OCI-LY3 (cell line): ENCODE results near the gene TRIM8.
A peak's percentile ranks its signal among the peaks of the same experiment; 100 is the strongest.

Experiments used
- H2AFZ ChIP-seq: fragments of 200-600, 300-600 bp; shearing (Covaris generic); 2 replicates; pipeline ENCODE4 v1.6.0; 2014; ENCODE audit warnings: antibody characterized with exemption, low read depth, low read length
- H3K27ac ChIP-seq: fragments of 200-600, 300-600 bp; sonication (generic); 2 replicates; pipeline ENCODE4 v1.5.1; 2014; ENCODE audit warnings: mild to moderate bottlenecking, low read length, moderate library complexity, mixed read lengths
- H3K27me3 ChIP-seq: fragments of 200-600, 300-600 bp; sonication (generic); 2 replicates; pipeline ENCODE4 v1.6.1; 2014; ENCODE audit warnings: low read depth, low read length, mixed read lengths
- H3K36me3 ChIP-seq: fragments of 200-600, 300-600 bp; sonication (generic); replicated peaks from 2 replicates; pipeline ENCODE3; 2014; ENCODE audit warnings: low read depth, low read length, mixed read lengths
- H3K4me1 ChIP-seq: fragments of 300-600, 200-600 bp; sonication (generic); 2 replicates; pipeline ENCODE4 v1.6.1; 2014; ENCODE audit warnings: low read length, mixed read lengths
- H3K4me2 ChIP-seq: fragments of 200-600, 300-600 bp; sonication (generic); 2 replicates; pipeline ENCODE4 v1.6.1; 2014; ENCODE audit warnings: low read length, mixed read lengths
- H3K4me3 ChIP-seq: fragments of 300-600, 200-600 bp; sonication (generic); 2 replicates; pipeline ENCODE4 v1.5.1; 2014; ENCODE audit warnings: antibody characterized with exemption, mild to moderate bottlenecking, low read length, moderate library complexity
- H3K79me2 ChIP-seq: fragments of 300-600, 200-600 bp; shearing (Covaris generic); 2 replicates; pipeline ENCODE4 v1.6.1; 2014; ENCODE audit warnings: mild to moderate bottlenecking, low read length, mixed read lengths
- H3K9ac ChIP-seq: fragments of 300-600, 200-600 bp; shearing (Covaris generic); 2 replicates; pipeline ENCODE4 v1.6.0; 2014; ENCODE audit warnings: mild to moderate bottlenecking, low read length, moderate library complexity
- H3K9me3 ChIP-seq: fragments of 200-600, 300-600 bp; shearing (Covaris generic); 2 replicates; pipeline ENCODE4 v1.6.1; 2014; ENCODE audit warnings: low read length, mixed read lengths; ENCODE audit not compliant: insufficient read depth
- H4K20me1 ChIP-seq: fragments of 200-600, 300-600 bp; sonication (generic); 2 replicates; pipeline ENCODE4 v1.6.1; 2016; ENCODE audit warnings: low read length, mixed read lengths; ENCODE audit not compliant: insufficient read depth
- EZH2phosphoT487 ChIP-seq: fragments of 200-600 bp; shearing (Covaris generic); IDR thresholded peaks from 2 replicates; pipeline ENCODE4 v1.6.1; 2018; ENCODE audit warnings: antibody characterized with exemption, mixed run types, low read depth
- TF ChIP-seq, protein P1 (sequence below): fragments of 200-600, 300-600 bp; sonication (generic); IDR thresholded peaks from 2 replicates; pipeline ENCODE4 v1.5.1; 2014; ENCODE audit warnings: antibody characterized with exemption, low read length, low read depth

TRIM8 gene

DNA sequence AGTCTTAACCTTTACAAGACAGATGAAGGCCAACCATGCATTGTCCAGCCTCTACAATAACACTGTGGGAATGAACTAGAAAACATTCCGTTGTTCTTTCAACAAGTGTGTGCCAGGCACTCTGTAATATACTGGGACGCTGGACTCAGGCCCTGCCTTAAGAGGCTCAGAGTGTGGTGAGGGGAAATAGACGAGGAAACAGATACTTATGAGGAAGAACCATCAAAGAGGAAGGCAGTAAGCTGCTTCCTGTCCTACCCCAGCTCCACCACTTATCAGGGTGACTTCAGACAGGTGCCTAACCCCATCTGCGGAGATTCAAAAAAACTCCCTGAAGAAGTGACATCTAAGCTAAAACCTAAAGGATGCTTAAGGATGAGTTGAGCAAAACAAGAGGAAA lies 8.9 kb upstream of the TRIM8 start:
- no peak overlapping the region for H3K4me2 ChIP-seq
- no peaks in the 10 kb centered on the region for H3K27me3 ChIP-seq
- TF ChIP-seq EZH2phosphoT487 = no peak
- TF ChIP-seq, protein P1, sequence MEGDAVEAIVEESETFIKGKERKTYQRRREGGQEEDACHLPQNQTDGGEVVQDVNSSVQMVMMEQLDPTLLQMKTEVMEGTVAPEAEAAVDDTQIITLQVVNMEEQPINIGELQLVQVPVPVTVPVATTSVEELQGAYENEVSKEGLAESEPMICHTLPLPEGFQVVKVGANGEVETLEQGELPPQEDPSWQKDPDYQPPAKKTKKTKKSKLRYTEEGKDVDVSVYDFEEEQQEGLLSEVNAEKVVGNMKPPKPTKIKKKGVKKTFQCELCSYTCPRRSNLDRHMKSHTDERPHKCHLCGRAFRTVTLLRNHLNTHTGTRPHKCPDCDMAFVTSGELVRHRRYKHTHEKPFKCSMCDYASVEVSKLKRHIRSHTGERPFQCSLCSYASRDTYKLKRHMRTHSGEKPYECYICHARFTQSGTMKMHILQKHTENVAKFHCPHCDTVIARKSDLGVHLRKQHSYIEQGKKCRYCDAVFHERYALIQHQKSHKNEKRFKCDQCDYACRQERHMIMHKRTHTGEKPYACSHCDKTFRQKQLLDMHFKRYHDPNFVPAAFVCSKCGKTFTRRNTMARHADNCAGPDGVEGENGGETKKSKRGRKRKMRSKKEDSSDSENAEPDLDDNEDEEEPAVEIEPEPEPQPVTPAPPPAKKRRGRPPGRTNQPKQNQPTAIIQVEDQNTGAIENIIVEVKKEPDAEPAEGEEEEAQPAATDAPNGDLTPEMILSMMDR = no peak
- no peak overlapping the region for H2AFZ ChIP-seq
- no peak overlapping the region for H3K4me3 ChIP-seq
- H4K20me1 ChIP-seq = no peaks in the 10 kb centered on the region
- no peaks in the 10 kb centered on the region for H3K4me1 ChIP-seq
- H3K9ac ChIP-seq = no peak overlapping the region
- no peaks in the 10 kb centered on the region for H3K79me2 ChIP-seq
- no peak overlapping the region for H3K27ac ChIP-seq
- no peaks in the 10 kb centered on the region for H3K36me3 ChIP-seq
- H3K9me3 ChIP-seq = no peaks in the 10 kb centered on the region

- Histone ChIP-seq H3K79me2 (peaks cover 13% of the 10 kb centered on the region), H3K27me3 (no peaks in the 10 kb centered on the region), H4K20me1 (no peaks in the 10 kb centered on the region), H3K4me2 (no peak overlapping the region), H3K4me3 (no peak overlapping the region), H3K9ac (no peak overlapping the region), H3K27ac (no peak overlapping the region), H3K36me3 (no peaks in the 10 kb centered on the region), H3K4me1 (peaks cover 5% of the 10 kb centered on the region; the same call in 1 of the 2 replicates), H3K9me3 (no peaks in the 10 kb centered on the region), H2AFZ (no peak overlapping the region)
- TF ChIP-seq EZH2phosphoT487 = no peak
- TF ChIP-seq, protein P1 = no peak
These were observed 4.7 kb upstream of the TRIM8 start for GRCh38 chr10:102639537-102639936.

GRCh38 chr10:102641402-102641801 lies 2.9 kb upstream of the TRIM8 start:
- TF ChIP-seq EZH2phosphoT487 = no peak
- TF ChIP-seq, protein P1 = no peak
- H3K79me2 ChIP-seq = peaks cover 31% of the 10 kb centered on the region
- H4K20me1 ChIP-seq = peaks cover 3% of the 10 kb centered on the region; the same call in 1 of the 2 replicates
- no peaks in the 10 kb centered on the region for H3K9me3 ChIP-seq
- peak overlapping the region; percentile 46 for H3K27ac ChIP-seq
- H3K9ac ChIP-seq = peak overlapping the region; percentile 60
- H3K4me3 ChIP-seq = peak overlapping the region; percentile 80
- peaks cover 14% of the 10 kb centered on the region for H3K4me1 ChIP-seq
- H3K36me3 ChIP-seq = no peaks in the 10 kb centered on the region
- H3K27me3 ChIP-seq = no peaks in the 10 kb centered on the region
- no peak overlapping the region for H2AFZ ChIP-seq
- H3K4me2 ChIP-seq = peak overlapping the region; percentile 88

- Histone ChIP-seq H3K27ac (peak overlapping the region; percentile 86), H3K4me1 (peaks cover 20% of the 10 kb centered on the region), H3K4me3 (peak overlapping the region; percentile 99), H3K79me2 (peaks cover 38% of the 10 kb centered on the region), H2AFZ (0 out of 2 replicates have a peak overlapping the region, but pooled peaks have one; percentile 61), H3K4me2 (peak overlapping the region; percentile 100), H3K9ac (peak overlapping the region; percentile 92), H3K27me3 (no peaks in the 10 kb centered on the region), H3K36me3 (no peaks in the 10 kb centered on the region), H3K9me3 (no peaks in the 10 kb centered on the region), H4K20me1 (peaks cover 10% of the 10 kb centered on the region; the same call in 1 of the 2 replicates)
- TF ChIP-seq, protein P1 = no peak
- TF ChIP-seq EZH2phosphoT487 = no peak
These were observed 2.2 kb upstream of the TRIM8 start for GRCh38 chr10:102641880-102642735.
